ENCODE measurements around the gene MYB. TPM values are rescaled to one million over a fixed set of nuclear protein-coding genes. Genes with fewer than 3 reads are reported as not detected.
"Not testable (repeated sequence)": the region's sequence is repeated elsewhere in the genome, so short reads cannot be mapped to it uniquely, and the experiment has no call there.

Gene MYB
- total and polyA plus RNA-seq, 2 of the 13 experiments (the other 11 are each of a cell fraction or from before 2014, with no cell fraction given), result 0.04 to 0.20 TPM

- TF ChIP-seq, protein P1, sequence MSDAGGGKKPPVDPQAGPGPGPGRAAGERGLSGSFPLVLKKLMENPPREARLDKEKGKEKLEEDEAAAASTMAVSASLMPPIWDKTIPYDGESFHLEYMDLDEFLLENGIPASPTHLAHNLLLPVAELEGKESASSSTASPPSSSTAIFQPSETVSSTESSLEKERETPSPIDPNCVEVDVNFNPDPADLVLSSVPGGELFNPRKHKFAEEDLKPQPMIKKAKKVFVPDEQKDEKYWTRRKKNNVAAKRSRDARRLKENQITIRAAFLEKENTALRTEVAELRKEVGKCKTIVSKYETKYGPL (CRISPR knock-in tag; IDR thresholded peaks at IDR 0.05), result no peak
- no peak for TF ChIP-seq ZNF234 (CRISPR knock-in tag; conservative IDR thresholded peaks at IDR 0.05)
- no peak for TF ChIP-seq PAXIP1 (CRISPR knock-in tag; conservative IDR thresholded peaks at IDR 0.05)
- TF ChIP-seq ARHGAP35 (CRISPR knock-in tag; IDR thresholded peaks at IDR 0.05; ENCODE audit: borderline replicate concordance), result no peak
- no peak for TF ChIP-seq MATR3 (CRISPR knock-in tag; IDR thresholded peaks at IDR 0.05)
Measured at GRCh38 chr6:135141728-135142127, 39.4 kb upstream of the MYB start (continued).

- H3K36me3 ChIP-seq (replicated peaks in 1 of 2; ENCODE audit: control insufficient read depth in 1 of 2, insufficient read depth in 2 of 2, low read length in 2 of 2); CTCF ChIA-PET (ENCODE audit: low intra/inter-chr PET ratio, low total read pairs); H3K4me1 ChIP-seq (ENCODE audit: insufficient read depth, low read length); H3K27me3 ChIP-seq (ENCODE audit: control insufficient read depth in 1 of 2, insufficient read depth in 2 of 2, low read length in 2 of 2); FAIRE-seq; in situ Hi-C loops (cut with HindIII; ENCODE audit: extremely low pct_ligation_motif_present, low pct_unique_long_range_greater_than_20kb); intact Hi-C loops (cut with micrococcal nuclease; ENCODE audit: unreplicated experiment); H3K4me3 ChIP-seq (replicated peaks in 1 of 3; ENCODE audit: insufficient read depth in 1 of 3, low read depth in 2 of 3, low read length in 3 of 3); POLR2A ChIA-PET; H3K79me2 ChIP-seq (ENCODE audit: insufficient read depth, low read length); H3K27ac ChIP-seq (ENCODE audit: extremely low read length, insufficient read depth, low read length); H3K4me2 ChIP-seq (ENCODE audit: low read depth, low read length); H4K20me1 ChIP-seq (ENCODE audit: insufficient read depth, low read length); BruUV-seq (replicated peaks); ATAC-seq; H2AFZ ChIP-seq (ENCODE audit: low read length); H3K9ac ChIP-seq (ENCODE audit: insufficient read depth, low read depth, low read length); H3K9me3 ChIP-seq (ENCODE audit: low read length); DNase-seq (ENCODE audit: low spot score): not testable (repeated sequence)
- WGBS (ENCODE audit: low lambda C conversion rate), result 13% methylated on average over 1 of the region's 1 CpG
Measured at GRCh38 chr6:135142232-135142631, 38.9 kb upstream of the MYB start.
